HG02852 (cell line): ENCODE results near the gene ZNF418.

ENCODE experiments used
- ATAC-seq: cut with Tn5 transposase; IDR thresholded peaks from one replicate; pipeline ENCODE4 v1.9.1; 2021; ENCODE audit warnings: mild to moderate bottlenecking, moderate library complexity; ENCODE audit not compliant: unreplicated experiment

Gene ZNF418

DNA sequence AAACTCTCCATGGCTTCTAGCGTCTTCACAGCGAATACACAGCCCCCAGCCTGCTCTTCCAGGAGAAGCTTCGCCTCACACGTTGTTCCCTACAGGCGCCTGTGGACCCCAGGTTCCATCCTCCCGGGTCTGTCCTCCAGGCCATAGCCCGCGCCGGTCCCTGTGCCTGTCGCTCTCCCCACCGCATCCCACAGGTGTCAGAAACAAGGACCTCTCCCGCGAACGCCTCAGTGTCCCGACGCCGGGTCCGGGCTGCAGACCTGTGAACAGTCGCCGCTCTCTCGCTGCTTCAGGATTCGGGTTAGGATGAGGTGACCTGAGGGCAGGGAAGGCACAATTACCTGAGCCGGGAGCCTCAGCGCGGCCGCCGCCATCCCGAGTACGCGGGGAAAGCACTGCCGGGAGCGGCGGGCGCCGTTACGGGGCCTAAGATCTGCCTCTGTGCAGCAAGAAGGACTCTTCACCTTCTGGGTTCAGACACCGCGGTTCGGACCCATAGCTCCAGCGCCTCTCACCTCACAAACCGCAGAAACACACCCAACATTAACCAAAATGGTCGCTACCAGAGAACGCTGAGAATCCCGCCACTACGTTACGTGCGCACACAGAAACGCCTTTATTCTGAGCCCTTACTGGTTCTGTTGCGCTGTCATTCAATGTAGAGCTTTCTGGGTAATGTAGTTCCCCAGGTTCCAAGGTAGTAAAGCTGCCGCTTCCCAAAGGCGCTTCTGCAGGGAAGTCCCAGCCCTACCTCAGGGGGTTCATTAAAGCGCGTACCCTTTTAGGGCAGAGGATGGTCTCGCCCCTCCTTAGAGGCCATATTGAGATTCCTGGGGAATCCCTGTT lies at the start of gene ZNF418:
Gene ZNF418 (minus strand): TSS at position 583 of the 846 bp plus-strand sequence. CDS start 1,580 bp downstream, outside the sequence.
- ATAC-seq: peak; percentile 57

DNA sequence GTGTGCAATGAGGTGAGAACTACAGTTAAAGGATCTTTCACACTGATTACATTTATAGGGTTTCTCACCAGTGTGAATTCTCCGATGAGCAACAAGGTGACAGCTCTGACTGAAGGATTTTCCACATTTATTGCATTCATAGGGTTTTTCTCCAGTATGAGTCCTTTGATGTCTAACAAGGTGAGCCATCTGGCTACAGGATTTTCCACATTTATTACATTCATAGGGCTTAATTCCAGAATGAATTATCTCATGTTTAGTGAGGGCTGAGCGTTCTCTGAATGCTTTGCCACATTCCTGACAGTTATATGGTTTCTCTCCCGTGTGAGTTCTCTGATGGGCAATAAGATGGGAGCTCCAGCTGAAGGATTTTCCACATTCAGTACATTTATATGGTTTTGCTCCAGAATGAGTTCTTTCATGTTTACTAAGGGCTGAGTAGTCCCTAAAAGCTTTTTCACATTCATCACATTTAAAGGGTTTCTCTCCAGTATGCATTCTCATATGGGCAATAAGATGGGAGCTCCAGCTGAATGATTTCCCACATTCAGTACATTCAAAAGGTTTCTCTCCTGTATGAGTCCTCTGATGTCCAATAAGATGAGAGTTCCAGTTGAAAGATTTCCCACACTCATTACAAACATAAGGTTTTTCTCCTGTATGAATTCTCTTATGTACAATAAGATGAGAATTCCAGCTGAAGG lies 43.5 kb upstream of the ZNF418 start:
- no peak for ATAC-seq

DNA sequence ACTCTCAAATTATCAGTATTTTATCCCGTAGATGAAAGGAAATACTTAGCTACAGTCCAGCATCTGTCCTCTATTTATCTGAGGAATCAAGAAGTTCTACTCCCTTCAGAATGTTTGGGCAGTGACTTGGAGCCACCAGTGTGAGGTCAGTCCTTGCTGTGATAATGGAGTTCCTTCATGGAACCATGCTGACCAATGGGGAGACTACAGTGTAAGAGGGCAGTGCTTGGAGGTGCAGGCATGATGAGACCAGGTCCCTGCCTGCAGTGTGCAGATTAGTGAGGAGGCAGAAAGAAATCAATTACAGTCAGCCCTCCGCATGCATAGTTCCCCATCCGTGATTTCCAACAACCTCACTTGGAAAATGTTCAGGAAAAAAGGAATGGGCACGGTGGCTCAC lies 39.2 kb upstream of the ZNF418 start, which contains the start of gene C19orf18:
Gene C19orf18 (minus strand): TSS at position 101 of the 400 bp plus-strand sequence. CDS start 102 bp downstream, outside the sequence.
- no peak for ATAC-seq

DNA sequence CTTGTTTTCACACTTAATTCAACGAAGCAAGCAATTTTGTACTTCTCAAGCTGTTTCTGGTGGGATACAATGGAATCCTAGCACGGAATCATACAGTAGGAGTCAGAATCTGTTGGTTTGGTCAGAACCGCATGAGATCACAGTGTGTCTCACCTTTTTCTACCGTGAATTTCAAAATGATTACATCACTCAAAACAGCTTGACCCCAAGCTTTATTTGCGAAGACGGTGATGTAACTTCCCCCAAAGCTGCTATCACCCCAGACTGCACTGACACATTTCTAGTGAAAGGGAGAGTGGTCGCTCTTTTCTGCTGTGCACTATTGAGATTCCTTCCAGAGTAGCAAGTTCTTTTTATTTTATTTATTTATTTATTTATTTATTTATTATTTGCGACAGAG lies 29.6 kb upstream of the ZNF418 start:
- no peak for ATAC-seq

DNA sequence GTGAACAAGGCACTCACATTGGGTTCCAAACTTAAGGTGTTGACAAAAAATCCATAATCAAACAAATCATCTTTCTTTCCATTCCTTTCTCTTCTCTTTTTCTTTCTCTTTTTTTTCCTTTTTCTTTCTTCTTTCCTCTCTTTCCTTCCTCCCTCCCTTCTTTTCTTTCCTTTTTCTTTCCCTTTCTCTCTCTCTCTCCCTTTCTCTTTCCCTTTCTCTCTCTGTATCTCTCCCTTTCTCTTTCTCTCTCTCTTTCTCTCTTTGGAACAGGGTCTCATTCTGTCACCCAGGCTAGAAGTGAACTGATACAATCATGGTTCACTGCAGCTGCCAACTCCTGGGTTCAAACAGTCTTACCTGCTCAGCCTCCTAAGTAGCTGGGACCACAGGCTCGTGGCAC lies 26.6 kb upstream of the ZNF418 start:
- ATAC-seq: no peak

- no peak for ATAC-seq
Observed at GRCh38 chr19:57954996-57955395, 19.8 kb upstream of the ZNF418 start.

GRCh38 chr19:57949702-57950101 lies 14.5 kb upstream of the ZNF418 start:
- no peak for ATAC-seq

GRCh38 chr19:57949296-57949695 lies 14.1 kb upstream of the ZNF418 start:
- no peak for ATAC-seq

GRCh38 chr19:57947419-57948134 lies 12.4 kb upstream of the ZNF418 start, which contains the start of gene ZNF256:
TSS of gene ZNF256 (minus strand) at chr19:57947706. CDS start at chr19:57947474, 232 bp downstream.
- peak; percentile 92 for ATAC-seq

- ATAC-seq: no peak
Observed at GRCh38 chr19:57947088-57947418, 11.9 kb upstream of the ZNF418 start.

DNA sequence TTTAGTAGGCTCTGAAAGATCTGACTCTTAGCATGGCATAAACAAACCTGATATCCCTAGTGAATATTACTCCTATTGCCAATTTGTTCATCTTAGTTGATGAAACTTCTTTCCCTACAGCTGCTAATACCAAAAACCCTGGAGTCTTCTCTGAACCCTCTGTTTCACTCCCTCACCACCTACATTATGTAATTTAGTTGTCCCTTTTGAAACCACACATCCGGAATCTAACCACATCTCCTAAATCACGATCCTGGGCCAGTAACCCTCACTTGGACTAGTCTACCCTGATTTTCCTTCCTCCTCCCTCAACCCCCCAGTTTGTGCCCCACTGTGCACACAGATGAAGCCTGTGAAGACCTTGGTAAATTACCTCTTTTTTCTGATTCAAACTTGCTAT lies 11.1 kb upstream of the ZNF418 start:
- ATAC-seq: no peak

DNA sequence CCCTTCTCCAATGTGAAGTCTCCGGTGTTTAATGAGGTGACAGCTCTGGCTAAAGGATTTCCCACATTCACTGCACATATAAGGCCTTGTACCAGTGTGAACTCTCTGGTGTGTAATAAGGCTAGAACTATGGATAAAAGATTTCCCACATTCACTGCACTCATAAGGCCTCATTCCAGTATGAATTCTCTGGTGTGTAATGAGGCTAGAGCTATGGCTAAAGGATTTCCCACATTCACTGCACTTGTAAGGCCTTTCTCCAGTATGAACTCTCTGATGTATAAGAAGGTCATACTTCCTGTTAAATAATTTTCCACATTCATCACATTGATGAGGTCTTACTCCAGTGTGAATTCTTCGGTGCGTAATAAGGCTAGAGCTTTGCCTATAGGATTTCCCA lies 6.4 kb upstream of the ZNF418 start:
- ATAC-seq: no peak

- no peak for ATAC-seq
Observed at GRCh38 chr19:57935731-57936130, 529 bp upstream of the ZNF418 start.

DNA sequence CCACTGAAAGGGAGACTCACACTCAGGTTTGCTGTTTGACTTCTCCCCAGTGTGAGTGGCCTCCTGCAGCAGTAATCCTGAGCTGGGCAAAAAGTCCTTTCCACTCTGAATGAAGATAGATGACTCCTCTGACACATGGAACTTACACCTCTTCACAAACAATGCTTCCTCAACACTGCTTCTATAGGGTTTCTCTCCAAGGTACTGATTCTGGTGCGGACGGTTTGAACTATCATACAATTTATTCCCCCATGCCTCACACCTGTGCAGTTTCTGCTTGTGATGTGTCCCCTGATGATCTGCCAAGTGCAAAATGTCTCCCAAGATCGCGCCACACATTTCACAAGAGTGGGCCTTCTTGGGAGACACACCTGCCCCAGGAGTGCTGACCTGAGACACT lies 7.6 kb downstream of the ZNF418 start:
- ATAC-seq: no peak

GRCh38 chr19:57916168-57916995 lies 18.8 kb downstream of the ZNF418 start, which contains the start of gene ZNF417:
TSS of gene ZNF417 (minus strand) at chr19:57916592. CDS start at chr19:57916411, 181 bp downstream.
- peak; percentile 98 for ATAC-seq

- no peak for ATAC-seq
Observed at GRCh38 chr19:57914531-57914930, 20.7 kb downstream of the ZNF418 start.

DNA sequence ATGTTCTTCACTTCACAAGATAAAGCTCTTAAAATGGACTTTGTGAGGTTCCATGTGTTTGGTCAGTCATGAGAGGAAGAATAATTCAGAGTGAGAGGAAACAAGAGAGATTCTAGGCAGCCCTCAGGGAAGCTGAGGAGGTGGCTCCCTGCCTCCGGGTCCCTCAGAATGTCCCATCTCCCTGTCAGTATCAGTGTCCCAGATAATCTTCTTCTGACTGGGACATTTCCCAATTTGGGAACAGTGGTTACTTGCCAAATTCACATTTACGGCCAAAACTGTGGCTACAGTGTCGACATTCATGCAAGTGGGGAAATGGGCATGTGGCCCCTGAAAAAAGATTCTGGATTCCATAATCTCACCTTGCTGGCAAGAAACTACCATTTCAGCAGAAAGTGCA lies 27.8 kb downstream of the ZNF418 start:
- no peak for ATAC-seq

- ATAC-seq: no peak
Observed at GRCh38 chr19:57905258-57905657, 29.9 kb downstream of the ZNF418 start.

- ATAC-seq: no peak
Observed at GRCh38 chr19:57903618-57904184, 31.5 kb downstream of the ZNF418 start.

GRCh38 chr19:57900311-57900710 lies 34.9 kb downstream of the ZNF418 start:
- no peak for ATAC-seq
